ENCODE results near the gene CDH22. TPM values are rescaled to one million over a fixed set of nuclear protein-coding genes. Genes with fewer than 3 reads are reported as not detected.

CDH22 gene
- total and polyA plus RNA-seq, 2 donors (not counting 1 experiment from before 2014, with no cell fraction given), result not detected

DNA sequence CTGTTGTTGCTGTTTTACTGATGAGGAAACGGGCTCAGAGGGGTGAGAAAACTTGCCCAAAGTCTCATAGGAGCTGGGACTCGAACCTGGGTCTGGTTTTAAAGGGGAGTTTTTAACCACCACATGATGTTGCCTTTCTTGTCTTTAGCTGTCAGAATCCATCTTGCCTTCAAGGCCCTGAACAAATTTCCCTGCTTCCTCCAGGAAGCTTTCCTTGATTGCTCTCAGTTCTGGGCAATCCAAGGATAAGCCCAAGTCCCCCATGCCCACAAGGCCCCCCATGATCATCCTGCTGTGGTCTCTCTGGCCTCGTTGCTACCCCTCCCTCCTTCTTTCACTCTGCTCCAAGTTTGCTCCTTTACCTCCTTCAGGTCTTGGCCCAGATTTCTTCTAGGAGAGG, 116.7 kb downstream of the CDH22 start:
- POLR2A ChIA-PET, result no interaction called here
- H3K4me1 Mint-ChIP-seq, result no peaks in the 10 kb centered on the region

DNA sequence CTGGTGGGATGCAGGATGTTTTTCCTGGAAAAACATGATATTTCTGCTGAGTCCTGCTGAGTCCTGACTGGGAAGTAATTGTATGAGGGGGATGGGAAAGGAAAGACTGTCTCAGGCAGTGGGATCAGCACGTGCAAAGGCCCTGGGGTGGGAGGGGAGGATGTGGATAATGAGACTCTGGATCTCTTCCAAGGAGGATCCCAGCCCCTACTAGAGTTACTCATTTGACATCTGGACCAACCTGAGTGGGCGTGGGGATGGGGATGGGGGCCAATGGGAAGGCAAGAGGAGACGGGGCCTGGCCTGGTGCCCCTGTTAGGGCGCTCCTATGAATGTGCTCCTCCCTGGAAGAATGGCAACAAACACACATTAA, 117.1 kb downstream of the CDH22 start:
- intact Hi-C loops (cut with micrococcal nuclease), result no loop called here
- no peaks in the 10 kb centered on the region for H3K4me1 ChIP-seq (ENCODE audit: control insufficient read depth in 2 of 2, insufficient read depth in 2 of 2, low read length in 2 of 2)
- Mint-ChIP-seq H3K27ac (no peak overlapping the region), H3K27me3 (peaks cover 22% of the 10 kb centered on the region), H3K9me3 (ENCODE audit: insufficient read depth) (no peaks in the 10 kb centered on the region), H3K4me3 (no peak overlapping the region), H3K4me1 (no peaks in the 10 kb centered on the region)
- ChIA-PET POLR2A (no interaction called here), CTCF (no interaction called here)
- 80% methylated on average over 1 of the region's 4 CpGs for WGBS (ENCODE audit: insufficient coverage)
- H3K9me3 ChIP-seq (ENCODE audit: control extremely low read depth in 1 of 3, control insufficient read depth in 2 of 3, insufficient read depth in 1 of 3, low read length in 2 of 3), result peaks cover 0 to 7% (median 0%) of the 10 kb centered on the region in 3 donors
- no peak overlapping the region for H3K4me3 ChIP-seq (ENCODE audit: control extremely low read depth in 1 of 5, extremely low read depth in 1 of 5, insufficient read depth in 1 of 5, low read depth in 2 of 5, low read length in 4 of 5)
- H2AFZ ChIP-seq (ENCODE audit: insufficient read depth, low read depth, low read length, poor library complexity, severe bottlenecking), result no peak overlapping the region
- no peak overlapping the region for H3K27ac ChIP-seq (ENCODE audit: low read length in 2 of 2)
- no peak for DNase-seq
- peaks cover 0 to 14% (median 3%) of the 10 kb centered on the region in 4 experiments for H3K27me3 ChIP-seq (replicated peaks in 1 of 4; ENCODE audit: control extremely low read depth in 1 of 4, control insufficient read depth in 3 of 4, insufficient read depth in 4 of 4, low read length in 3 of 4)
- no peaks in the 10 kb centered on the region for H4K20me1 ChIP-seq (ENCODE audit: control insufficient read depth, insufficient read depth, low read length, poor library complexity, severe bottlenecking)
- ATAC-seq (ENCODE audit: low read depth), result no peak
- H3K4me2 ChIP-seq (replicated peaks; ENCODE audit: low read depth, low read length, poor library complexity, severe bottlenecking), result no peak overlapping the region
- no peak overlapping the region for H3K9ac ChIP-seq (ENCODE audit: low read length)
- no peak for TF ChIP-seq EZH2 (IDR thresholded peaks at IDR 0.05; ENCODE audit: borderline replicate concordance, insufficient read depth, low read depth, low read length, poor library complexity, severe bottlenecking)
- TF ChIP-seq, protein P1, sequence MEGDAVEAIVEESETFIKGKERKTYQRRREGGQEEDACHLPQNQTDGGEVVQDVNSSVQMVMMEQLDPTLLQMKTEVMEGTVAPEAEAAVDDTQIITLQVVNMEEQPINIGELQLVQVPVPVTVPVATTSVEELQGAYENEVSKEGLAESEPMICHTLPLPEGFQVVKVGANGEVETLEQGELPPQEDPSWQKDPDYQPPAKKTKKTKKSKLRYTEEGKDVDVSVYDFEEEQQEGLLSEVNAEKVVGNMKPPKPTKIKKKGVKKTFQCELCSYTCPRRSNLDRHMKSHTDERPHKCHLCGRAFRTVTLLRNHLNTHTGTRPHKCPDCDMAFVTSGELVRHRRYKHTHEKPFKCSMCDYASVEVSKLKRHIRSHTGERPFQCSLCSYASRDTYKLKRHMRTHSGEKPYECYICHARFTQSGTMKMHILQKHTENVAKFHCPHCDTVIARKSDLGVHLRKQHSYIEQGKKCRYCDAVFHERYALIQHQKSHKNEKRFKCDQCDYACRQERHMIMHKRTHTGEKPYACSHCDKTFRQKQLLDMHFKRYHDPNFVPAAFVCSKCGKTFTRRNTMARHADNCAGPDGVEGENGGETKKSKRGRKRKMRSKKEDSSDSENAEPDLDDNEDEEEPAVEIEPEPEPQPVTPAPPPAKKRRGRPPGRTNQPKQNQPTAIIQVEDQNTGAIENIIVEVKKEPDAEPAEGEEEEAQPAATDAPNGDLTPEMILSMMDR (IDR thresholded peaks at IDR 0.05), result no peak
- H3K36me3 ChIP-seq (replicated peaks in 1 of 2; ENCODE audit: control extremely low read depth in 1 of 2, control insufficient read depth in 1 of 2, extremely low read depth in 1 of 2, insufficient read depth in 2 of 2, low read length in 1 of 2), result no peaks in the 10 kb centered on the region
- H3K79me2 ChIP-seq (ENCODE audit: control insufficient read depth, insufficient read depth, low read length), result no peaks in the 10 kb centered on the region

More for the DNA sequence above, 116.7 kb downstream of the CDH22 start:
- Histone ChIP-seq H3K4me2 (replicated peaks; ENCODE audit: low read depth, low read length, poor library complexity, severe bottlenecking) (no peak overlapping the region), H4K20me1 (ENCODE audit: control insufficient read depth, insufficient read depth, low read length, poor library complexity, severe bottlenecking) (no peaks in the 10 kb centered on the region), H3K4me3 (ENCODE audit: control extremely low read depth in 1 of 5, extremely low read depth in 1 of 5, insufficient read depth in 1 of 5, low read depth in 2 of 5, low read length in 4 of 5) (no peak overlapping the region), H3K27ac (ENCODE audit: low read length in 2 of 2) (no peak overlapping the region), H3K9me3 (ENCODE audit: control extremely low read depth in 1 of 3, control insufficient read depth in 2 of 3, insufficient read depth in 1 of 3, low read length in 2 of 3) (peaks cover 0 to 7% (median 0%) of the 10 kb centered on the region in 3 donors), H3K79me2 (ENCODE audit: control insufficient read depth, insufficient read depth, low read length) (no peaks in the 10 kb centered on the region), H3K36me3 (replicated peaks in 1 of 2; ENCODE audit: control extremely low read depth in 1 of 2, control insufficient read depth in 1 of 2, extremely low read depth in 1 of 2, insufficient read depth in 2 of 2, low read length in 1 of 2) (no peaks in the 10 kb centered on the region), H2AFZ (ENCODE audit: insufficient read depth, low read depth, low read length, poor library complexity, severe bottlenecking) (no peak overlapping the region), H3K4me1 (ENCODE audit: control insufficient read depth in 2 of 2, insufficient read depth in 2 of 2, low read length in 2 of 2) (no peaks in the 10 kb centered on the region), H3K9ac (ENCODE audit: low read length) (no peak overlapping the region), H3K27me3 (replicated peaks in 1 of 4; ENCODE audit: control extremely low read depth in 1 of 4, control insufficient read depth in 3 of 4, insufficient read depth in 4 of 4, low read length in 3 of 4) (peaks cover 0 to 17% (median 3%) of the 10 kb centered on the region in 4 experiments)
- H3K27ac Mint-ChIP-seq, result no peak overlapping the region
- H3K4me3 Mint-ChIP-seq, result no peak overlapping the region
- CTCF ChIA-PET, result no interaction called here
- peaks cover 19% of the 10 kb centered on the region for H3K27me3 Mint-ChIP-seq
- DNase-seq (no peak), ATAC-seq (ENCODE audit: low read depth) (no peak)
- intact Hi-C loops (cut with micrococcal nuclease), result no loop called here
- WGBS (ENCODE audit: insufficient coverage), result 0% methylated on average over 1 of the region's 3 CpGs
- TF ChIP-seq EZH2 (IDR thresholded peaks at IDR 0.05; ENCODE audit: borderline replicate concordance, insufficient read depth, low read depth, low read length, poor library complexity, severe bottlenecking), result no peak
- TF ChIP-seq, protein P1 (IDR thresholded peaks at IDR 0.05), result no peak
- H3K9me3 Mint-ChIP-seq (ENCODE audit: insufficient read depth), result no peaks in the 10 kb centered on the region
